Right lung (tissue), 5 donors: ENCODE measurements around the gene SGIP1. TPM values are rescaled to one million over a fixed set of nuclear protein-coding genes. Genes with fewer than 3 reads are reported as not detected.
"Not testable (repeated sequence)": the region's sequence is repeated elsewhere in the genome, so short reads cannot be mapped to it uniquely, and the experiment has no call there.

Source experiments
- DNase-seq, 2 donors: peaks; one replicate each; pipeline ENCODE4 v3.0.0-alpha.2; 2013
- polyA plus RNA-seq, 5 donors: library from polyadenylated mRNA; unstranded; fragments of 120-200 nt; gene quantifications; one replicate each; pipeline versions ENCODE4 v1.2.1 to v1.2.3, GENCODE V29; 2013; ENCODE audit warnings: inconsistent platforms in 1 of 5, low replicate concordance in 1 of 5; ENCODE audit not compliant: insufficient read length in 5 of 5, insufficient read depth in 1 of 5

The SGIP1 gene
- polyA plus RNA-seq, 5 donors = 8.2 to 16.0 (median 10.5) TPM

GRCh38 chr1:66679140-66679539 lies 145.2 kb downstream of the SGIP1 start:
- DNase-seq = no peak

- DNase-seq = no peak
These were observed 147.7 kb downstream of the SGIP1 start for GRCh38 chr1:66681686-66682085.

GRCh38 chr1:66682106-66682505 lies 148.2 kb downstream of the SGIP1 start:
- no peak for DNase-seq

DNA sequence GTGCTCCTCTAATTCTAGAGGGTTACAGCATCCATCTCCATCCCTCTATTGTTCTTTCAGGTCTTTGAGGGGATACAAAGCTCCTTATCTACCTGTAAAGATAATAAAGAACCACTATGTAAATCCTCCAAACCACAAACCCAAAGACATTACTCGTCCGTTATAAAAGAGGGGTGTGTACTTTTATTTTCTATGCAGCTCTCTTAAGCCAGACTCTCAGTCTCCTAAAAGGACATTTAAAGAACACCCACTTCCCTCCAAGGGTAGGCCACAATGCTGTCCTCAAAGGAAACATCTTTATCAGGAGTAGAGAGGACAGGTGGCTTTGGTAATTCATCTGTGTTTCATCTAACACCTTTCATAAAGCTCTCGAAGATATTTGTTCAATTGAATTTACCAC lies 150.4 kb downstream of the SGIP1 start:
- DNase-seq = no peak

- no peak for DNase-seq
These were observed 151.3 kb downstream of the SGIP1 start for GRCh38 chr1:66685265-66685664.

DNA sequence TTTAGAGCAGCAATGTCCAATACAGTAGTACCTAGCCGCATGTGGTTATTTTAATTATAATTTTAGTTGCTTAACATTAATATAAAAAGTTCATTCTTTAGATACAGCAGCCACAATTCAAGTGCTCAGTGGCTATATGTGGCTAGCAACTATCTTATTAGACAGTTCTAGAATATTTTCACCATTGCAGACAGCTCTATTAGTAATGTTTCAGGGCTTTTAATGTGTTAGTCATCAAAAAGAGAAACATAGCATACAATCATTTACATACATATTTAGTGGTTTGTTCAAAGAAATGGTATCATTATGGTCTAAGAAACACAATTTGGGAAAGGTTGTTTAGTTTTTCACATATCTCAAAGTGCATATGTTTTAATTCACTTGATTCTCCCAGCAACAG lies 151.7 kb downstream of the SGIP1 start:
- DNase-seq = no peak

DNA sequence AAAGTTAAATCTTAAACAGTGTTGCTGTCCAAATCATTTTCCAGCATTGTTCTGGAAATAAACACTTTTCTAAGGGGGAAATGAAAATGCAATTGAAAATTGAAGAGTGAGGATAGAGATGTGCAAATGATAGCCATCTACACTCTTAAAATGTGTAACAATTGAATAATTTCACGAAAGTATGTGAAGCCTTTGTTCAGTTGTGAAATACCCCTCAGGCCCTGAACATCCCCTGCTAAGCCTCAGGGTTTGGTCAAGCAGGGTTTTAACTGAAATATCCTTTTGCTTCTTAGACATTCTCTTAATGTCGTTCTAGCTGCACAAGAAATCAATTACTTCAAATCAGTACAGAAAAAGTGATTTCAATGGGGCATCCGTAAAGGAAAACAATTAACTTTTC lies 152.5 kb downstream of the SGIP1 start:
- no peak for DNase-seq

DNA sequence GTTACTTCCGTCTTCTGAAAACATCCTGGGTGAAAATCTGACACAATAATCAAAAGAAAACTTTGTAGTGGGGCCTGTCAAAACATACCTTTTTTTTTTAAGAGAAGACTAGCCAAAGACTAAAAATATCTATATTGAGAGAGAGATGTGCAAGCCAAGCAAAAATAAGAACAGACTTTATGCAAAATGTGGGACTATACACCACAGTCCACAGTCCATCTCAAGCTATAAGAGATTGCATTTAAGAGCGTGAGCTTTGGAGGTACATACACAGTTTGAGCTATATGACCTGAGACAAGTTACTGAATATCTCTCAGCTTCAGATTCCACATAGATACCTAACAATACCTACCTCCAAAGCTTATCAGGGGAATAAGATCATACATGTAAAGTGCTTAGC lies 153.4 kb downstream of the SGIP1 start:
- no peak for DNase-seq

GRCh38 chr1:66690666-66691381 lies 156.9 kb downstream of the SGIP1 start:
- no peak for DNase-seq

GRCh38 chr1:66692681-66693080 lies 158.7 kb downstream of the SGIP1 start:
- DNase-seq = no peak

DNA sequence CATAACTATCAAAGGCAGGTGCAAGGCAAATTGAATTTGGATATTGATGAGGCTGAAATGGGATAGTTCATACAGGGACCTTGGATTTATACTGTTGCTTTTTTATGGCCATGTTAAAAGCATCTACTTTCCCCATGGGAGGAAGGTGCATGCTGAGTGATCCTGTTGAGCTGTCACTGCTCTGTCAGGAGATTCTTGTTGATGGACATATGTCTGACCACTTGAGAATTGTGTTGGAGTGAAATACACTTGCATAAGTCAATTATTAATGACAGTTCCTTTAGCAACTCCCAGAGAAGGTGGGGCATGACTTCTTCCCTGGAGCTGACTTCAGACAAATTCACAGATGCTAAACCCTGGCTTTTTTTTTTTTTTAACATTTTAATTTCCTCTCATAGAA lies 159.9 kb downstream of the SGIP1 start:
- no peak for DNase-seq

GRCh38 chr1:66695116-66695515 lies 161.2 kb downstream of the SGIP1 start:
- DNase-seq = no peak

DNA sequence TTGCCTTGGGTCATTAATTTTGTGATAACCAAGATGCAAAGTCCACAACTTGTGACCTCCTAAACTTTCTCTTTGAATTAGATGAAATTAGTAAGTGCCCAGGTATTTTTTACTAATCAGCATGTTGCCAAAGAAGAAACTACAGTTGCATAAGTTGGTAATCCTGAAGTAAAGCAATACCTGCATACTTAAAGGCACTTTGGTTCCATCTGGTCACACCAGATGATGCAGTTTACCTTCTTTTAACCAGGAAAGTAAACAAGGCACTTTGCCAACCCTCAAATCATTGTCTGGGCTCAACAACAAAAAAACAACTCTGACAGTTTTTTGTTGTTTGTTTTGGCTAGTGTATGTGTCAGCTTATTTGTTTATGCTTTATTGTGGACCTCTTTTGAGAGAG lies 162.8 kb downstream of the SGIP1 start:
- no peak for DNase-seq

DNA sequence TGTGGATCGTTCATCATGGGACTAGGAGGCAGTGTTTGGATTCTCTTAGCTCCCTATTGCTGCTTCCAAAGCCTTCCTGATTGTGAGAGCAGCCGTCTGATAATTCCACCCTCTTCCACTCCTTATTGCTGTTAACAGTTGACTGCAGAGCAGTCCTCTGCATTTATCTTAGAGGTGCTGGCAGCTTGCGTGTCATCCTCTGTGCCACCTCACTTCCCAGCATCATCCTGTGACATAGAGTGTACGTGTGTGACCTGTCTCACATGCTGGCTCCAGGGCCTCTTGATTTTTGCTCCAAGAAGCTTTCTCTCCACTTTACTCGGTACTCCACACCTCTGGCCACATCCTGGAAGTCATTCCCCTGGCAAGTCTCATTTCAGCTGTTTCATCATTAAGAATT lies 165.3 kb downstream of the SGIP1 start:
- DNase-seq = no peak

GRCh38 chr1:66704177-66704875 lies 170.4 kb downstream of the SGIP1 start:
- no peak for DNase-seq

DNA sequence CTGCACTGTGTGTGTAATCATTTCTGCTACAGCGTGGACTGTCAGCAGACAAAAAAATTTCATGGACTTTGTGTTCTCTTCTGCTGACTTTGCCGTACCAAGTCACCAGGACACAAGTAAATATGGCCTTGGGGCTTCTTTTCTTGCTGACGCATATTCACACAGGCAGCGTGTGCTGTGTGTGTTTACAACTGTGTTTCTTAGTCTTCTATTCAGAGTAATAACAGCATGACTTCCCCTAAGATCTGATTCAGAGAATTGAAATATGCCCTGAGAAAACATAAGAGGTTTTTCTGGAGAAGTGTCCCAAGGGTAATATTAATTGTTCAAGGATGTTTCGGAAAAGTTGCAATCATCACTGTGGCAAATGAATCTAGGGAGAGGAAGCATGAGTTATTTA lies 171.2 kb downstream of the SGIP1 start:
- no peak for DNase-seq

DNA sequence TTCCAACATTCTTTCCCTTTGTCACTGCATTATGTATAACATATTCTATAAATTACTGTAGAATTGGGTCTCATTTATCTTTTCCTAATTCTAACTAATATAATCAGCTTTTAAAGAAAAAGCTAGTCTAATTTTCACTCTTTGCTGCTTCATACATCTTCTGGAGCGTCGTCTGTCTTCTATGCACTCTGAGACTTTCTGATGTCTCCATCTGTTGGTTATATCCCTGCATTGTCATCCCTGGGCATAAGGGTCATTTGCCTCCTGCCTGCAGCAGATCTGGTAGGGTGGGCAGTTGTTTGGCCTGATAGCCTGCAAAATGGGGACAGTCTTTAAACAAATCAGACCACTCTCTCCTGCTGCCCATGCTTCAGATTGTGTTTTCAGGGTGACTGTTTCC lies 177.5 kb downstream of the SGIP1 start:
- DNase-seq = no peak

- no peak for DNase-seq
These were observed 178.9 kb downstream of the SGIP1 start for GRCh38 chr1:66712839-66713238.

DNA sequence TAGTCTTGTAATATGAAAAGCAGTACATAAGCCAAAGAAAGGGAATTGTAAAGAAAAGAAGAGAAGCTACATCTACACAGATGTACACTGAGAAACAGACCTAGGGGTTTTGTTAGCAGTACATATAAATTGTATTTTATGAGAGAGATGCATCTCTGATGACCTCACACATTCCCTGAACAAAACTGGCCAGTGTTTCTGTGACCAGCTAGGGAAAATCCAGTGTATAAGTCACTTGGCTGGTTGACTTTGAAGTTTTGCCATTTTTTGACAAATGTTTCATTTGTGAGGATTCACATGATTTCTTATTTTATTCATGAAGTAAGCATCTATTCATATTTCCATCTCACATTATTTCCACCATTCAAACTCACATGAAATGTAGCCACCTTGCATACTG lies 190.0 kb downstream of the SGIP1 start:
- DNase-seq = no peak

- DNase-seq = peak; percentile 45 to 63
These were observed 192.1 kb downstream of the SGIP1 start for GRCh38 chr1:66725885-66726665.

DNA sequence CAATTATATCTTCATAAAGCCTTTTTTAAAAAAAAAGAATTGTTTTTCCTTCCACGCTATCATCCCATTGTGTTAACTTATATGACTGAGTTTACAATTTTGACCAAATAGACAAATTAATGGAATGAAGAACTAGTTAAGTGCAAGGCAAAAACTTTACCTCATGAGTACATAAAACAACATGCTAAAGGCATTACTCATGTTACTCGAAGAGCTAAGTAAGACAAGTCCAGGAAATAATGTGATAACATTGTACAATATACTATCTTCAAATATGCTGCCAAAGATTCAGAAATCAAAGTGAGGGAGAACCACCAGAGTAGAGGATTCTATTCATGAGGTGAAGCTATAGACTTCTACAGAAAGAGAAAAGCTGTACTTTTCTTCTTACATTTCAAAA lies 194.1 kb downstream of the SGIP1 start:
- DNase-seq = no peak

GRCh38 chr1:66728716-66729115 lies 194.8 kb downstream of the SGIP1 start:
- not testable (repeated sequence) for DNase-seq

GRCh38 chr1:66729119-66729518 lies 195.2 kb downstream of the SGIP1 start:
- DNase-seq = no peak
